Mammary epithelial cell (primary cell): ENCODE measurements around the gene LRP2.

ENCODE experiments used
- CTCF ChIP-seq, 2 donors: IDR thresholded peaks in 1 of 2; conservative IDR thresholded peaks in 1 of 2; 2 replicates each; pipeline ENCODE4 v1.5.1; 2011 to 2012; ENCODE audit warnings: inconsistent platforms in 2 of 2, low read length in 2 of 2, mild to moderate bottlenecking in 2 of 2, control low read depth in 1 of 2, low read depth in 1 of 2; ENCODE audit not compliant: insufficient read depth in 1 of 2; ENCODE audit errors: extremely low read depth in 1 of 2
- EZH2 ChIP-seq: IDR thresholded peaks from 2 replicates; pipeline ENCODE4 v1.6.1; 2012; ENCODE audit warnings: low read length, inconsistent platforms, borderline replicate concordance

- TF ChIP-seq CTCF (conservative IDR thresholded peaks at IDR 0.05 in 1 of 2, IDR thresholded peaks at IDR 0.05 in 1 of 2; ENCODE audit: extremely low read depth in 1 of 2, insufficient read depth in 1 of 2, low read depth in 1 of 2, low read length in 2 of 2) (no peak), EZH2 (no peak)
Observed at GRCh38 chr2:169328785-169329184, 33.5 kb downstream of the LRP2 start.
